GM03348 (cell line): Measurements from ENCODE around the gene DCD.

Experiments used
- DNase-seq: peaks from one replicate; pipeline ENCODE4 v3.0.0; 2012; ENCODE audit warnings: low spot score

DCD gene

DNA sequence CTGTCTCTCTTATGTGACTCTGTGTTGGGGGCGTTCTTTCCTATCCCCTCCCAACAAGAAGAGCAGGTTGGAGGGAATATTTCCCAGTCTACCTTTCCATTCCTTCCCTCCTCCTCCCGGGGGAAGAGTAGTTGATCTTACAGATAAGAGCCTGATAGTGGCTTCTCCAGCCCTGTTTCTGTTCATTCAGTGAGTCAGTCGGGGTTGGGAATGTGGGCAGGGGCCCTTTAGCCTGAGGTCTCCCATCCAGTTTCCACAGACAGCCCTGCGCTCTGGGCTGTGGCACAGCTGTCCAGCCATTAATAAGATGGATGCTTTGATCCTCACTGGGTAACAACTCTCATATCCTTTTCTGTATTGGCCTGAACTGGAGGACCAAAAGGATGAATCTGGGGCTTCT lies 41.6 kb downstream of the DCD start:
- no peak for DNase-seq

DNA sequence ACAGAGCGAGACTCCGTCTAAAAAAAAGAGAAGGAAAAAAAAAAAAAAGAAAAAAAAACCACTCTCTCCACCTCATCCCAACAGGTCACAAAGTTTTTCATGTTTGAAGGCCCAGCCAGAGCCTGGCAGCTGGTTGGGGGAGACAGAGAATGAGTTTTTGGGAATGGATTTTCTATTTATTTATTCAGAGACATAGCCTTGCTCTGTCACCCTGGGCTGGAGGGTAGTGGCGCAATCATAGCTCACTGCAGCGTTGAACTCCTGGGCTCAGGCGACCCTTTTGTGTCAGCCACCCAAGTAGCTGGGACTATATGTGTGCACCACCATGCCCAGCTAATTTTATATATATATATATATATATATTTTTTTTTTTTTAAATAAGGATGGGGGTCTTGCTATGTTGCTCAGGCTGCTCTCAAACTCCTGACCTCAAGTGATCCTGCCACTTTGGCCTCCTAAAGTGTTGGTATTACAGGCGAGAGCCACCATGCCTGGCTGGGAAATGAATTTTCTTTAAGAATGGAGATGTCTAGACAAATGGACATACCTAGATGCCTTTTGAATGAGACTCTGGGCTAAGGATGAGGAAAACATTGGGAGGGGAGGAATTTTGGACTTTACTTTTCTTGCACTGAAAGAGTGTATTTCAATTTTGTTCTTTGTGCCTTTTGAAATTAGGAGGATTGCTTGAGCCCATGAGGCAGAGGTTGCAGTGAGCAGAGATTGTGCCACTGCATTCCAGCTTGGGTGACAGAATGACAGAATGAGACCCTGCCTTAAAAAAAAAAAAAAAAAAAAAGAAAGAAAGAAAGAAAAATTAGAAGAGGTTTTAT lies 42.8 kb downstream of the DCD start:
- DNase-seq = no peak

DNA sequence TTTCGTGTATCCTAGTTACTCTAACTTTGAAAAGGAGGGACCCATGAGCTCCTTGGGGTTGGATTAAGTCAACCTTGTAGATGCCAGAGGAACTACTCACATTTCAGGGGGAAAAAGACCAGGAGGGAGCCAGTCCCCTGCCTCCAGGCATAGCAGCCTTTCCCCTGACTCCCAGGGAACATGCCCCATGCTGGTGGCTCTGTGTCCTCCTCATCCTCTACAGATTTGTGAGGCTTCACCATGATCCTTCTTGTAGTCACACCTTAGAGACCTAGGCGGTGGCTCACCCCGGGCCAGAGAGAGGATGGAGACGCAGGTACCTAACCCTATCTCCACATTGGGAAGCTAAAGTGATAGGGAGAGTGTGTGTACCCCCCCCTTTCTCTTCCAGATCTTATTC lies 43.7 kb downstream of the DCD start:
- no peak for DNase-seq

DNA sequence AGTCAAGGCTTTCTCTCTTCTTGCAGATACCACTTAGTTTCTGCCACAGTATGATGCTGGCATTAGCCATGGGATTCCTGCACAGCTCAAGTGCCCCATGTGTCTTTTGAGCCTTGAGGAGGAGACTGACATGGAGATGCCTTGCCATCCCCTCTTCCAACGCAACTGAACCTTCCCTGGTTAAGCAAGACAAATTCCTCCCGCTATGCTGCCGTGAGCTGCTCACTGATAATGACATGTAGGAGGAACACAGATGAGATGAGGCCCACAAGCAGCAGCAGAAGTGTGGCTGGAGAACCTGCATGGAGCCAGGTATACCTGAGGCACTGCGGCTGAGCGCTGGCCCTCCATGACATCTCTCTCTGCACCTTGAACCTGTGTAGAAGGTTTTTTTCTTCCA lies 44.3 kb downstream of the DCD start:
- DNase-seq = no peak

DNA sequence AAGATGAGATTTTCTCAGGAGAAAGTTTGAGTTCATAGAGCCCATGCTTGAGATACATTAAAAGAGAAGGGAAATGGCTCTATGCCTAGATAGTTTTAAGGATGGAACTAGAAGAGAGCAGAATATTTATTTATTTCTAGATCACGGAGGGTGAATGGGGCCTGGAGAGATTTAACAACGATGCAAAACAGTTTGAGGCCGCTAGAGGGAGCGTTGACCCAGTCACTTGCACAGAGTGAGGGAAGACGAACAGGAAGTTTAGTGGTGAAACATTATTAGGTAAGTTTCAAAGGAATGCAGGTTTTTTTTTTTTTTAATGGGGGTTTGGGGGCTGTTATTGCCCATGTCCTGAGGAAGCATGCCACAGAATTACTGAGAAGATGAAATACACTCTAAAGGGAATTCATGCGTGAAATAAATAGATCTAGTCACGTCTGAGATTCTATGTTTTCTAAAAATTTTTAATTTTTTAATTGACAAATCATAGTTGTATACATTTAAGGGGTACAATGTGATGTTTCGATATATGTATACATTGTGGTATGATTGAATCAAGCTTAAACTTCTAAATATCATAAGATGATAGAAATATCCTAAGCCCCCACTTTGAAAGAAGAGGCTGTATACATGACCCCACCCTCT lies 44.9 kb downstream of the DCD start:
- peak; percentile 82 for DNase-seq

DNA sequence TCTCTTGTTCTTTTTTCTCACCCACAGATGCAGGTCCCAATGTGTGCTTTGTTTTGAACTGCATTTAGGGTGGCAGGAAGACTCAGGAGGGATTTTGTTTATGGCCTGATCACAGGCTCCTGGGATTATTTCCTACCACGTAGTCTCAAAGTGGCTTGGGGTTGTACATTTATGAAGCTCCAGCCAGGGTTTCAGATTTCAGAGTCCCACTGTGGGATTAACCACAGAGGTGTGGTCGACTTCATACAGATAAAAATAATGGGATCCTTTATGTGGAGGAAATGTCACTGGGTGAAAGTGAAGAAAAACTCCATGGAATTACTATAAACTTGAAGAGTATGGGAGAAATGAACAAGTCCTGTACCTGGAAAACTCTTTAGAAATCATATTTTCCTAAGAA lies 45.5 kb downstream of the DCD start:
- no peak for DNase-seq

DNA sequence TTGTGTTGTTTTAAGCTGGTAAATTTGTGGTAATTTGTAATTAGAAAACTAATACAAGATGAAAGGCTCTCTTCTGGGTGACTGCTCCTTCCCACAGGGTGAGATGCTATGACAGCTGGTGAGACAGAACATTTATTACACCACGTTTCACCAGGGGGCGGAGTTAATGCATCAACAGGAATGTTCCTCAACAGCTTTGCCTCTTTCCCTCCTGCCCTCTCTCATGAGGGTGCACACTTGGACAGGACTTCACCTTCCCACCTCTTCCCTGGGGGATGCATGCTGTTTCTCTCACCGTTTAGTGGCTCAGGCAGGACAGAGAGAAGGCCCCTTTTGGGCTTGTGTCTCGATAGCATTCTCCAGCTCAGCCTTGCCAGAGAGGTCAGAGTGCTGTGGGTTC lies 46.3 kb downstream of the DCD start:
- DNase-seq = no peak

DNA sequence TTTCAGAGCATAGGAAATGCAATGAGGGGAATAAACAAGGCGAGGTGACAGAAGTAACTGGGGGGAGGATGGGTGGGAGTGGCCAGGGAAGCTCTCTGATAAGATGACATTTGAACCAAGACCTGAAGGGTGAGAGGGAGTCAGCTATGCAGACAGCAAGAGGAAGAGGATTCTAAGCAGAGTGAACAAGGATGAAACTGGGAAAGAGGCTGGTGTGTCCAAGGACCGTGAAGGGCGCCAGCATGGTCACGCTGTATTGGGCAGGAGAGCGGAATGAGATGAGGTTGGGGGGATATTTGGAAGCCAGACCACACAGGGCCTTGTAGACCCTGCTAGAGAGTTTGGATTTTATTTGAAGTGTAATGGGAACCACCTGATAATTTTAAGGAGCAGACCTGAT lies 49.2 kb downstream of the DCD start:
- no peak for DNase-seq

DNA sequence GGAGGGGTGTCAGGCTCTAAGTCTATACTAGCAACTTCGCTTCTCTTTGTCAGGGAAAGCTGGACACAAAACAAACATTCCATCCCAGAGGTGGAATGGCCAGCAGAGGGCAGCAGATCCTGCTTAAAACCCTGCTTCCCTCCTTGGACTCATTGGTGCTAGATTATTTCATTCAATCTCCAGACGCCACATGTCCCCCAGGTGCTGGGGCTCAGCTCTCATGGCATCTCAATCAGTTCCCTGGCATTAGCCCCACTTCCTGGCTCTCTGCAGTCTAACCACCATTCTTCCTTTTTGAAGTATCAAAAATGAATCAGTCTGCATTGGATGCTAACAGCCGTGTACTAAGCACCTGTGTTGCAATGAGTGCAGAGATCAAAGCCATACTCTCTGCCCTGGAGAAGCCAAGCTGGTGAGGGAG lies 51.6 kb downstream of the DCD start:
- peak; percentile 85 for DNase-seq

DNA sequence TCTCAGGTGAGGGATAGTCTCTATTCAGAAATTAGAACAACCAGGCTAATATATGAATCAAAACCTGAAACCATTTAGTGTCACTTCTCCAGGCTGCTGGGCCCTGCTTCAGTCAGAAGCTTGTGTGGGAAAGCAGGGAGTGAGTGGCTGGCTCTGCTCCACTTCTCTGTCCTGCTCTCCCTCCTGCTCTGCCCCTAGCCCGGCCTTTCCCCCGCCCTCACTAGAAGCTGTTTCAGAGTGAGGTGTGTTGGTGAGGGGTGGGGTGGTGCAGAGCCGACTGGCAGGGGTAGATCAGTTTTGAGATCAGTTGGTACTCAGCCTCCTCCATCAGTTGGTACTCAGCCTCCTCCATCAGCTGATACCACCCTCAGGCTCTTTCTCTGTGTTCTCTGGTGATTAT lies 52.7 kb downstream of the DCD start:
- DNase-seq = no peak
